SIG-M5 treated with dmso at 0.1 percent for 504 hours (cell line): ENCODE data around the gene CTSO.
"Not testable (repeated sequence)": the region's sequence is repeated elsewhere in the genome, so short reads cannot be mapped to it uniquely, and the experiment has no call there.

Source experiments
- DNase-seq: peaks from one replicate; lab custom pipeline; 2025; ENCODE audit not compliant: unreplicated experiment; lab: John Stamatoyannopoulos, UW

The CTSO gene

DNA sequence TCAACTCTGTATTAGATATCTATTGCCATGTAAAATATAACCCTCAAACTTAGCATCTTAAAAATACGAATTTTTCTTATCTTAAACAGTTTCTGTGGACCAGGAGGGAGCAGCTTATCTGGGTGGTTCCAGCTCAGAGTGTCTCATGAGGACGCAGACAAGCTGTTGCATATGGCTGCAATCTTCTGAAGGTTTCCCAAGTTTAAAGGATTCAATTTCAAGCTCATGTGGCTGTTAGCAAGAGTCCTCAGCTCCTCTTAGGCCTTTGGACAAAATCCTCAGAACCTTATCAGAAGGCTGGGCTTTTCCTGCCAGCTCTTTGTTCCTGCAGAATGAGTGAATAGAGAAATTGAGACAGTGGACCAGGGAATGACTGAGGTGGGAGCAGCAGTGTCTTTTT, 2.8 kb upstream of the CTSO start:
- DNase-seq = no peak

DNA sequence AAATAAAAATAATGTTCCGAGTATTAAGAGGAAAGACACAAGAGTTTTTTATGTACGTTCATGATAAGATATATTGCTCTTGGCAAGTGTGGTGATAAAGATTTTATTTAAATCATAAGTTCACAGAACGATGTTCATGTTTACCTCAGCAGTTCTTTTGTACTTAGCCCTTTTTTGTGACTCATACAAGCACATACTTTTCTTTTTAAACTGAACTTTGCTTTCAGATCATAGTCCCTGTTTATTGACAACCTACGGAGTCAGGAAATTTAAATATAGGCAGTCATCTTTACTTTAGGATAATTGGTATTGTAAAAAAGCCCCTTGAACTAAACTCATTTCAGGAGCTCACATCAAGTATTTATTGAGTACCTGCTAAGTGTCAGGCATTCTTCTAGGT, 1.3 kb upstream of the CTSO start:
- no peak for DNase-seq

DNA sequence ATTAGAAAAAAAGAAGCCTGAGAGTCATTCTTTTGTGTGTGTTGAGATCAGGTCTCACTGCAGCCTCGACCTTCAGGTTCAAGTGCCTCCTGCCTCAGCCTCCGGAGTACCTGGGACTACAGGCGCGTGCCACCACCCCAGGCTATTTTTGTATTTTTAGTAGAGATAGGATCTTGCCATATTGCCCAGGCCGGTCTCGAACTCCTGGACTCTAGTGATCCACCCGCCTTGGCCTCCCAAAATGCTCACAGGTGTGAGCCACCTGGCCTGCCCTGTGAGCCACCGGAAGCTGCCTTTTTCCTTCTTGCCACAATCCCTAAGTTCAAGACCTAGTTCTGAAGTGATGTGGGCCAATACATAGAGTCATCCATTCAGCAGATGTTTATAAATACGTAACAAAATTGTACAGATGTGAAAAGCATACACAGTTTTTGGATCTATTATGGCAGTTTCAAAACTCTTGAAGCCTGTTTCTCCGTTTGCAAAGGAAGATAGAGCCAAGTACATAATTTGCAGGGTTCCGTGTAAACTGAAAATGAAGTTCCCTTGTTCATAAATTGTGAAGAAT, 536 bp upstream of the CTSO start:
- DNase-seq = no peak

DNA sequence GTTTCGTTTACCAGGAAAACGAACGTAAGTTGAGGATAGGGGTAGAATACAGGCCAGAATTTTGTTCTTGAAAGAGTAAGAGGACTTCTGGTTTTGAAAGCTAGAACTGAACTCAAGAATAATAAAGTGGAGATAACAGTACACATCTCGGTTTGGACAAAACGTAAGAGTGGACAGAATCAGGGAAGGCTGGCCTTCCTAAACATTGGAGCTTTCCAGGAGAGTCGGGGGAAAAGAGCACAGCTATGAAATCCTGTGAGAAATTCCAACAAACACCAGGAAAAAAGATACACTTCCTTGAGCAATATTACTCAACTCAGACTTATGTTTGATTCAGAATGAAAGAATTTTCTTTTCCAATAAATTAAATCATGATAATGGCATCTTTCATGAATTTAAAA, 1.2 kb downstream of the CTSO start:
- DNase-seq = no peak

- DNase-seq = no peak
Measured at GRCh38 chr4:155950461-155950860, 3.2 kb downstream of the CTSO start.

GRCh38 chr4:155948541-155948940, 5.1 kb downstream of the CTSO start:
- DNase-seq = no peak

DNA sequence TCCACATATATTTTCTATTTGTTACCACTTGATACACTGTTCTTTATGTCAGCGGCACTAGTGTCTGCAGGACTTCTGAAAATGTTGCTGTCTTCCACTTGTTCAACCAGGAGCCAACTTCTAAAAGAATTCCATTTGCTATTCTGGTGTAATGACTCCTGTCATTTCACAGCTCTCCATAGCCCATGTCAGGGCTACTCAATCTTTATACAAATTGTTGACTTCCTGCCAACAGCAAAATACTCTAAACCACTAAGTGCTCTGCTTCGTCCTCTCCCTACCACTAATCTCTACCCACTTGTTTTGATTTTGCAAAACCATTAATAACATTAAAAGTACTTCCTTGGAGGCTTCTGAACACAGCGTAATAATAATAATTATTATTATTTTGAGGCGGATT, 7.2 kb downstream of the CTSO start:
- no peak for DNase-seq

DNA sequence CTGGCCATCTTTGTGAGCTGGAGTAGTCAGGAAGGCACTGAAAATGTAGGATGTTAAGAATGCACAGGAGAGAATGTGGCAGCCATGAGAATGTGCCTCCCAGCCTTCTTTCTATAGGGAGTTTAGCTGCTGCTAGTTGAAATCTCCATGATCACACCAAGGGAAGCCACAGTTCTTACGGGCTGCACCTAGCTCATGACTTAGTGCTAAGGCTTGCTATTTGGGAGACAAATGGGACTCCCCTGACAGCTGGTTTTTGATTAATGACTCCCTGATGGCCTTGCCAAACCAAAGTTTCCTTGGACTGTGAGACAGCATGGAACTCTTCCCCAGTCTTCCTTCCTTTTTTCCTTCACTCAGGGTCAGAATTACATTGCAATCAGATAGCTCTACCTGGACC, 9.2 kb downstream of the CTSO start:
- no peak for DNase-seq

DNA sequence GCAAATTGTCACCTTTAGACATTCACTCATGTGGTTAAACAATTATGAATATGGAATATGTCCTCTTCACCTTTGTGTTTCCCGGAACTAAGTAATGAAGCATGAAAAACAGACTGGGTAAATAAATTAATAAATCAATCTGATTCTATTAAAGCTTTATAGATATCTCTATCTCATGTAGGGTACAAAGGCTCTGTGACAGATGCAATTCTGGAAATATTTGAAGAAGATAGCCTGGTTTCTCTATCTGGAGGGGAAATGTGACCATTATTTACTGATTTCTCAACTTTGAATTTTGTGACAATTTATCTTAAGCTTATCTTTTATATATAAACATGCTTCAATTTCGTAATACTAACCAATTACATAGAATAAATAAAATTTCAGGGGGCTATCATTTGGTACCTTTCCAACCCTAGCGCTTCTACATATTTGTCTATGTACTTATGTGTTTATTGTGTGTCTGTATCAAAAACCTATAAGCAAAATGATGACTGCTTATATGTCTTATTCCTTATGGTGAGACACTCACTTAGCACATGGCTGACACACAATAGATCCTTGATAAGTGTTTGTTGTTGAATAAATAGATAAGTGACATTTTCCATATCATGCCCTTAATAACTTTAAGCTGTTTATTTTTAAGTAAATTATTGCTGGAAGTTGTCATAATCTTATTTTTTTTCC, 9.9 kb downstream of the CTSO start:
- DNase-seq = no peak

DNA sequence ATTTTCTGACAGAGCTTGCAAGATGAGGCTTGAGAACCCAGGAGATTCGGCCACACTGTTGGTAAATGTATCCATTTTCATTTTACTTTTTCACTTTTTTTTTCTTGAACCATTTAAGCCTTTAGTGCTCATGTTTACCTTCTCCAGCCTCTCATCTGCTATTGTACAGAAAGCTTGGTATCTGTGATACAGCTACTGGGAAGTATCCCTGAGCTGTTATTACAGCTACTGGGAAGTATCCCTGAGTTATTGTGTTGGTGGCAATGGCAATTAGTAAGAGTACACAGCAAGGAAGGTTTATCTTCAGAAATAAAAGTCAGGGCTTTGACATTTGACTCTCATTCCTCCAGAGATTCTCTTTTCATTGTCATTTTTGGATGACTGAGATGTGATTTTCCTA, 11.8 kb downstream of the CTSO start:
- DNase-seq = no peak

DNA sequence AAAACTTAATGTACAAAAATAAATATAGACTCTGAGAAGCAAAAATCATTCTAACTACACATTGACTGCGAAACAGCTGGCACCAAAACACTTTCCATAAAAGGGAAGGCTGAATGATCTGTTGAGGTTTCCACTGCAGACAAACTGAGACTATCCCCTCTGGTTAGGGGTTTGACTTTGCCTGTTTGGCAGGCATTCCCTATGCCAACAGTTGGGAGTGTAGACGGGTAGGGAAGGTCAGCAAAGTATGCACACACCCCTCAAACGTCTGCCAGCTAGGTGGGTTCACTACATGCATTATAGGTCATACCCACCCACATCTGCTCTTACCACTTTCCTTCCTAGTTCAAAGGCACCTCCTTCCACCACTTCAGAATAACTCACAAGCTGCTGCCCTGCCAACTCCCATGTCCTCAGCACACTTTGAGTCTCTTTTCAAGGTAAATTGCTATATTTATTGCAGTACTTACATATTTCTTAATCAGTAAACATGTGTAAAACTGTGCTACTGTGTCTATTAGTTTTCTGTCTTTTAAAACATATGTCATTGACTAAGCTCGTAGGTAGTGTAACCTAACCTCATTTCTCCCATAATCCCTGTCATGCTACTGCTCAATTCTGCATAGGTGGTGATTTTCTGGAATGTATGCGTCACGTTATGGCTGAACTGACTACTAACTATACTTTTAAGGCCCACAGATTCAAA, 12.4 kb downstream of the CTSO start:
- no peak for DNase-seq

- DNase-seq = no peak
Measured at GRCh38 chr4:155935389-155935986, 18.2 kb downstream of the CTSO start.

DNA sequence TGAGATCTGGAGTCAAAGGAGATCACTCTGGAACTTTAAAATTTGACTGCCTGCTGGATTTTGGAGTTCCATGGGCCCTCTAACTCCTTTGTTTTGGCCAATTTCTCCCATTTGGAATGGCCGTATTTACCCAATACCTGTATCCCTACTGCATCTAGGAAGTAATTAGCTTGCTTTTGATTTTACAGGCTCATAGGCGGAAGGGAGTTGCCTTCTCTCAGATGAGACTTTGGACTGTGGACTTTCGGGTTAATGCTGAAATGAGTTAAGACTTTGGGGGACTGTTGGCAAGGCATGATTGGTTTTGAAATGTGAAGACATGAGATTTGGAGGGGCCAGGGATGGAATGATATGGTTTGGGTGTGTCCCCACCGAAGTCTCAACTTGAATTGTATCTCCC, 19.0 kb downstream of the CTSO start:
- not testable (repeated sequence) for DNase-seq

- no peak for DNase-seq
Measured at GRCh38 chr4:155931634-155932033, 22.0 kb downstream of the CTSO start.

GRCh38 chr4:155930330-155930729, 23.3 kb downstream of the CTSO start:
- no peak for DNase-seq

- no peak for DNase-seq
Measured at GRCh38 chr4:155929833-155930232, 23.8 kb downstream of the CTSO start.

DNA sequence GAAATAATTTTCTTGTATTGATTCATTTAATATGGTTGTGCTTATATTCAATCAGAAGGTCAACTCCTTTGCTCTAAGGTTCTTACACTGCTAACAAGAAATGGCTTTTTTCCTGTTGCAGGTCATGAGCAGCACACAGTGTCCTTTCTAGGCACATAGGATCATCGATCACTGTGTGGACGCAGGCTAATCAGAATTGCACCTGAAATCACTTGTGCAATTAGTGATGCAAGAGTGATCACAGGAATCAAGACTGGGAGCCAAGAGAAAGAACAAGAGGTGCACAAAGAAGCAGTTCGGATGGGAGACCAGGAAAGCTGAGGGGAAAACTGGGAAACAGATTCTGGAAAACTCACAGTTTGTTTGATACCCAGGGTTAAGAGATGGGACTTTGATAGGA, 29.0 kb downstream of the CTSO start:
- DNase-seq = no peak

GRCh38 chr4:155921597-155921996, 32.1 kb downstream of the CTSO start:
- DNase-seq = no peak

- no peak for DNase-seq
Measured at GRCh38 chr4:155914782-155915181, 38.9 kb downstream of the CTSO start.

GRCh38 chr4:155911905-155912304, 41.8 kb downstream of the CTSO start:
- DNase-seq = no peak

DNA sequence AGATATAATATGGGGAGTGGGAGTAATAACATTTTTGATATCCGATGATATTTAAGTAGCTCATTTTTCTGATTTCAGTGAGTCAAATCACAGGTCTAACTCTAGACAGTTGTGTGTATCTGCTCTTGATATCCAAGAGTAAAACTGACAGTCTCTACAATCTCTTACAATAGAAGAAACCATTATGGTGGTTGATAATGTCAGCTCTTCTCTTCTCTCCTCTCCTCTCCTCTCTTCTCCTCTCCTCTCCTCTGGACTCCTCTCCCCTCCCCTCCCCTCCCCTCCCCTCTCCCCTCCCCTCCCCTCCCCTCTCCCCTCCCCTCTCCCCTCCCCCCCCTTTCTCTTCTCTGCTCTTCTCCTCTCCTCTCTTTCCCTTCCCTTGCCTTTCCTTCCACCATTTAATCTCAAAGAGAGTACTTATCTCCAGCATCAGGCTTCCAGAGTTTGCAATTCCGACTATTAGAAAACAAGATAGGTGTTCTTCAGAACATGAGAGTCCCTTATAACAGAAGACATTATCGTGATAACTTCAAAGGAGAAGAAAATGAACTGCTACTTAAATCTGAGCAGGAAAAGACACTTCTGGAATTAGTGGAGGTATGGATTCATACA, 43.9 kb downstream of the CTSO start:
- DNase-seq = no peak
